Psoas muscle (tissue), 8 donors: ENCODE data around the gene NAPG. TPM values are rescaled to one million over a fixed set of nuclear protein-coding genes. Genes with fewer than 3 reads are reported as not detected.

Experiments used
- ATAC-seq, 4 donors: fragments of 200-7000 bp; cut with Tn5 transposase; one replicate each; pipeline ENCODE4 v1.9.1; 2020; ENCODE audit warnings: moderate library complexity in 3 of 4, mild to moderate bottlenecking in 2 of 4
- DNase-seq, 2 donors: peaks; one replicate each; pipeline ENCODE4 v3.0.0-alpha.2; 2020
- H3K27ac ChIP-seq: fragments of 200-600 bp; one replicate; pipeline ENCODE4 v1.8.0; 2022
- H3K27me3 ChIP-seq, 3 donors: fragments of 200-600 bp in 1 of 3; one replicate each; pipeline versions ENCODE4 v1.6.1 to v1.8.0; 2013 to 2022; ENCODE audit warnings: low read length in 2 of 3, mild to moderate bottlenecking in 2 of 3, moderate library complexity in 1 of 3; ENCODE audit not compliant: insufficient read depth in 3 of 3
- H3K36me3 ChIP-seq, 2 donors: fragments of 200-600 bp in 1 of 2; one replicate each; pipeline versions ENCODE4 v1.6.1 to v1.8.0; 2013 to 2022; ENCODE audit warnings: low read depth in 1 of 2, mild to moderate bottlenecking in 1 of 2, moderate library complexity in 1 of 2; ENCODE audit not compliant: insufficient read depth in 1 of 2
- H3K4me1 ChIP-seq: fragments of 200-600 bp; one replicate; pipeline ENCODE4 v1.8.0; 2022
- H3K4me3 ChIP-seq: fragments of 200-600 bp; one replicate; pipeline ENCODE4 v1.8.0; 2022; ENCODE audit warnings: mild to moderate bottlenecking
- H3K9me3 ChIP-seq: fragments of 200-600 bp; one replicate; pipeline ENCODE4 v1.8.0; 2022
- CTCF ChIP-seq: fragments of 200-600 bp; IDR thresholded peaks from one replicate; pipeline ENCODE4 v1.8.0; 2022; ENCODE audit warnings: antibody characterized with exemption
- WGBS, 3 donors: extraction: QIAGEN DNeasy Blood & Tissue Kit; methylation state at CpG; one replicate each; pipeline versions ENCODE4 v1.1.6 to v1.1.7; 2013; 5-methylcytosine and 5-hydroxymethylcytosine counted together
- intact Hi-C, 2 donors: fragments of 100-400 bp; cut with DNase I; formaldehyde crosslinking; loops; one replicate each; pipeline versions ENCODE4 v1.11.0 to v1.14.2; 2022
- polyA plus RNA-seq, 3 donors: library from polyadenylated mRNA; stranded (reverse); fragments of 200-250 nt; gene quantifications; one replicate each; pipeline ENCODE4 v1.2.3, GENCODE V29; 2013
- total RNA-seq, 4 donors: library from RNA; stranded (reverse); fragmentation: NEBNext Ultra II Directional in 2 of 4; extraction: Animal tissue kit (Norgen Biotek cat#: 25700) in 2 of 4; gene quantifications; one replicate each; pipeline versions ENCODE4 v1.2.1 to v1.2.4, GENCODE V29; 2021 to 2023
- donor health status: healthy with polysubstance abuse.
- donor health status: DM: no; HTN: no; CAD: no; lungs with moderate emphysema.
- donor health status: Bipolar disorder and iron deficiency.
- donor health status: healthy.
- donor health status: DM: yes; HTN: yes; CAD: no.
- donor health status: DM: no; HTN: no; CAD: no.
- donor health status: DM: no; HTN: no; CAD: no.
- donor health status: DM: yes; HTN: yes; CAD: no.

Gene NAPG
- total and polyA plus RNA-seq, 7 donors = 10.7 to 38.7 (median 22.1) TPM

- Histone ChIP-seq H3K27me3 (peaks cover 0 to 14% (median 0%) of the 10 kb centered on the region in 3 donors), H3K9me3 (peaks cover 26% of the 10 kb centered on the region), H3K4me1 (no peaks in the 10 kb centered on the region), H3K27ac (no peak overlapping the region), H3K36me3 (no peaks in the 10 kb centered on the region), H3K4me3 (no peak overlapping the region)
- DNase-seq = no peak
- ATAC-seq = no peak
- intact Hi-C loops = no loop called here
- no peak for TF ChIP-seq CTCF
These were observed 17.2 kb upstream of the NAPG start for GRCh38 chr18:10508591-10508990.

- Histone ChIP-seq H3K9me3 (peaks cover 14% of the 10 kb centered on the region), H3K36me3 (no peaks in the 10 kb centered on the region), H3K4me3 (no peak overlapping the region), H3K27ac (no peak overlapping the region), H3K27me3 (peaks cover 0 to 9% (median 0%) of the 10 kb centered on the region in 3 donors), H3K4me1 (no peaks in the 10 kb centered on the region)
- intact Hi-C loops = no loop called here
- 68 to 73% (median 68%) methylated on average over 2 of the region's 2 CpGs for WGBS, 3 donors
- no peak for ATAC-seq
- no peak for TF ChIP-seq CTCF
- no peak for DNase-seq
These were observed 14.6 kb upstream of the NAPG start for GRCh38 chr18:10511236-10511635.

GRCh38 chr18:10514082-10514481, 11.7 kb upstream of the NAPG start:
- no peak overlapping the region for H3K27ac ChIP-seq
- peak in 1 of 2 donors; percentile 61 for DNase-seq
- intact Hi-C loops = no loop called here

GRCh38 chr18:10514601-10515000, 11.2 kb upstream of the NAPG start:
- ATAC-seq (peak in 1 of 4 donors; percentile 28), DNase-seq (no peak)
- TF ChIP-seq CTCF = no peak
- peaks cover 0 to 9% (median 0%) of the 10 kb centered on the region in 3 donors for H3K27me3 ChIP-seq
- no peaks in the 10 kb centered on the region for H3K4me1 ChIP-seq
- H3K4me3 ChIP-seq = no peak overlapping the region
- no peak overlapping the region for H3K27ac ChIP-seq
- no peaks in the 10 kb centered on the region for H3K9me3 ChIP-seq
- no peaks in the 10 kb centered on the region for H3K36me3 ChIP-seq
- intact Hi-C loops = no loop called here

More at GRCh38 chr18:10514082-10514481, 11.7 kb upstream of the NAPG start:
- Histone ChIP-seq H3K9me3 (no peaks in the 10 kb centered on the region), H3K36me3 (no peaks in the 10 kb centered on the region), H3K27me3 (peaks cover 0 to 9% (median 0%) of the 10 kb centered on the region in 3 donors), H3K4me3 (no peak overlapping the region), H3K4me1 (no peaks in the 10 kb centered on the region)
- 25 to 43% (median 29%) methylated on average over 3 of the region's 3 CpGs for WGBS, 3 donors
- ATAC-seq = peak in 1 of 4 donors; percentile 70
- no peak for TF ChIP-seq CTCF

GRCh38 chr18:10515456-10515855, 10.4 kb upstream of the NAPG start:
- WGBS, 3 donors = 56 to 69% (median 63%) methylated on average over 4 of the region's 4 CpGs
- intact Hi-C loops = no loop called here
- ATAC-seq (no peak), DNase-seq (no peak)
- no peak overlapping the region for H3K4me3 ChIP-seq
- H3K27me3 ChIP-seq = peaks cover 0 to 9% (median 0%) of the 10 kb centered on the region in 3 donors
- no peaks in the 10 kb centered on the region for H3K4me1 ChIP-seq
- TF ChIP-seq CTCF = no peak
- H3K36me3 ChIP-seq = no peaks in the 10 kb centered on the region
- H3K27ac ChIP-seq = no peak overlapping the region
- no peaks in the 10 kb centered on the region for H3K9me3 ChIP-seq
